Mesothelial cell of epicardium (in vitro differentiated cells): ENCODE results near the gene FGF12. TPM values are rescaled to one million over a fixed set of nuclear protein-coding genes. Genes with fewer than 3 reads are reported as not detected.

ENCODE experiments used
- DNase-seq, 2 experiments: peaks; one replicate each; pipeline ENCODE4 v3.0.0; 2021; ENCODE audit warnings: low spot score in 2 of 2; ENCODE audit not compliant: unreplicated experiment in 2 of 2
- H3K27ac Mint-ChIP-seq: 2 replicates; pipeline ENCODE4 v1.8.0; 2021; ENCODE audit warnings: mixed read lengths
- H3K27me3 Mint-ChIP-seq: 2 replicates; pipeline ENCODE4 v1.8.0; 2021; ENCODE audit warnings: low read depth, mixed read lengths
- H3K36me3 Mint-ChIP-seq: 2 replicates; pipeline ENCODE4 v1.8.0; 2021; ENCODE audit warnings: mixed read lengths
- H3K4me1 Mint-ChIP-seq: 2 replicates; pipeline ENCODE4 v1.8.0; 2021; ENCODE audit warnings: mixed read lengths
- H3K4me3 Mint-ChIP-seq: 2 replicates; pipeline ENCODE4 v1.8.0; 2021; ENCODE audit warnings: mild to moderate bottlenecking, moderate library complexity, mixed read lengths
- H3K9me3 Mint-ChIP-seq: 2 replicates; pipeline ENCODE4 v1.8.0; 2021; ENCODE audit warnings: mixed read lengths
- CTCF ChIP-seq: fragments of 200-600 bp; sonication (generic); IDR thresholded peaks from one replicate; pipeline ENCODE4 v1.5.0; 2021; ENCODE audit warnings: antibody characterized with exemption; ENCODE audit not compliant: unreplicated experiment
- total RNA-seq: library from RNA; stranded (reverse); gene quantifications from 3 replicates; pipeline ENCODE4 v1.2.1, GENCODE V29; 2021

Gene FGF12
- total RNA-seq, 1 donor from 2014 or later = 1.0 TPM

- Mint-ChIP-seq H3K27me3 (no peaks in the 10 kb centered on the region), H3K4me1 (no peaks in the 10 kb centered on the region), H3K4me3 (no peak overlapping the region), H3K36me3 (no peaks in the 10 kb centered on the region), H3K9me3 (peaks cover 21% of the 10 kb centered on the region), H3K27ac (no peak overlapping the region)
- no peak for TF ChIP-seq CTCF
- no peak for DNase-seq
Measured at GRCh38 chr3:192128060-192128459, 599.3 kb downstream of the FGF12 start.

- H3K4me3 Mint-ChIP-seq = no peak overlapping the region
- no peaks in the 10 kb centered on the region for H3K27me3 Mint-ChIP-seq
- no peaks in the 10 kb centered on the region for H3K36me3 Mint-ChIP-seq
- H3K4me1 Mint-ChIP-seq = no peaks in the 10 kb centered on the region
- TF ChIP-seq CTCF = no peak
- DNase-seq = no peak
- H3K27ac Mint-ChIP-seq = no peak overlapping the region
- H3K9me3 Mint-ChIP-seq = no peaks in the 10 kb centered on the region
Measured at GRCh38 chr3:192122832-192123594, 604.3 kb downstream of the FGF12 start.

GRCh38 chr3:192121923-192122322, 605.4 kb downstream of the FGF12 start:
- no peaks in the 10 kb centered on the region for H3K36me3 Mint-ChIP-seq
- DNase-seq = no peak
- H3K27ac Mint-ChIP-seq = no peak overlapping the region
- TF ChIP-seq CTCF = no peak
- peaks cover 3% of the 10 kb centered on the region for H3K9me3 Mint-ChIP-seq
- H3K4me1 Mint-ChIP-seq = no peaks in the 10 kb centered on the region
- H3K4me3 Mint-ChIP-seq = no peak overlapping the region
- no peaks in the 10 kb centered on the region for H3K27me3 Mint-ChIP-seq

- Mint-ChIP-seq H3K4me1 (no peaks in the 10 kb centered on the region), H3K36me3 (no peaks in the 10 kb centered on the region), H3K9me3 (peaks cover 3% of the 10 kb centered on the region), H3K27ac (no peak overlapping the region), H3K27me3 (no peaks in the 10 kb centered on the region), H3K4me3 (no peak overlapping the region)
- no peak for DNase-seq
- TF ChIP-seq CTCF = no peak
Measured at GRCh38 chr3:192108820-192109219, 618.5 kb downstream of the FGF12 start.

- DNase-seq = no peak
- H3K27ac Mint-ChIP-seq = no peak overlapping the region
- H3K9me3 Mint-ChIP-seq = peaks cover 3% of the 10 kb centered on the region
- H3K36me3 Mint-ChIP-seq = no peaks in the 10 kb centered on the region
- no peaks in the 10 kb centered on the region for H3K4me1 Mint-ChIP-seq
- H3K27me3 Mint-ChIP-seq = no peaks in the 10 kb centered on the region
- H3K4me3 Mint-ChIP-seq = no peak overlapping the region
- no peak for TF ChIP-seq CTCF
Measured at GRCh38 chr3:192106543-192106942, 620.8 kb downstream of the FGF12 start.
